Measurements from ENCODE around the gene MXRA8.

- TF ChIP-seq POLR2A (IDR thresholded peaks at IDR 0.05), result no peak
- TF ChIP-seq CTCF (IDR thresholded peaks at IDR 0.05), result no peak
- no peak for TF ChIP-seq POLR2AphosphoS5 (IDR thresholded peaks at IDR 0.05; ENCODE audit: insufficient read depth in 1 of 2, low read depth in 1 of 2)
These were observed 22.5 kb upstream of the MXRA8 start for GRCh38 chr1:1380860-1381259.

All from vagina (tissue), 2 donors.